GM18526 (cell line): Measurements from ENCODE around the gene TMOD2.

Source experiments
- POLR2A ChIP-seq: IDR thresholded peaks from 3 replicates; pipeline ENCODE4 v1.6.1; 2011; ENCODE audit not compliant: insufficient read length; ENCODE audit errors: extremely low read depth

The TMOD2 gene

GRCh38 chr15:51752888-51753287, 1.5 kb downstream of the TMOD2 start:
- no peak for TF ChIP-seq POLR2A

GRCh38 chr15:51754267-51754666, 2.9 kb downstream of the TMOD2 start:
- TF ChIP-seq POLR2A, result no peak

- TF ChIP-seq POLR2A, result no peak
Observed at GRCh38 chr15:51755790-51756189, 4.4 kb downstream of the TMOD2 start.

- no peak for TF ChIP-seq POLR2A
Observed at GRCh38 chr15:51756482-51756881, 5.1 kb downstream of the TMOD2 start.

- TF ChIP-seq POLR2A, result no peak
Observed at GRCh38 chr15:51757450-51757849, 6.1 kb downstream of the TMOD2 start.

- no peak for TF ChIP-seq POLR2A
Observed at GRCh38 chr15:51758645-51759044, 7.2 kb downstream of the TMOD2 start.

- TF ChIP-seq POLR2A, result no peak
Observed at GRCh38 chr15:51759557-51760070, 8.2 kb downstream of the TMOD2 start.

- TF ChIP-seq POLR2A, result no peak
Observed at GRCh38 chr15:51760805-51761204, 9.4 kb downstream of the TMOD2 start.

- no peak for TF ChIP-seq POLR2A
Observed at GRCh38 chr15:51765751-51766150, 14.4 kb downstream of the TMOD2 start.

- TF ChIP-seq POLR2A, result no peak
Observed at GRCh38 chr15:51766341-51766740, 14.9 kb downstream of the TMOD2 start.

GRCh38 chr15:51768018-51768417, 16.6 kb downstream of the TMOD2 start:
- TF ChIP-seq POLR2A, result no peak

- TF ChIP-seq POLR2A, result no peak
Observed at GRCh38 chr15:51770902-51771301, 19.5 kb downstream of the TMOD2 start.

- TF ChIP-seq POLR2A, result no peak
Observed at GRCh38 chr15:51771773-51772172, 20.4 kb downstream of the TMOD2 start.

GRCh38 chr15:51774916-51775315, 23.5 kb downstream of the TMOD2 start:
- no peak for TF ChIP-seq POLR2A

GRCh38 chr15:51775967-51776816, 24.8 kb downstream of the TMOD2 start:
- no peak for TF ChIP-seq POLR2A

- TF ChIP-seq POLR2A, result no peak
Observed at GRCh38 chr15:51776952-51777569, 25.7 kb downstream of the TMOD2 start.
